ENCODE data around the gene RABL3.

The RABL3 gene

GRCh38 chr3:120648290-120648689 is 94.0 kb downstream of the RABL3 start:
- Histone ChIP-seq H3K9me3 (ENCODE audit: insufficient read depth, low read depth, low read length) (no peaks in the 10 kb centered on the region), H2AFZ (ENCODE audit: low read length) (no peak overlapping the region), H3K27me3 (ENCODE audit: insufficient read depth, low read length, poor library complexity, severe bottlenecking) (no peaks in the 10 kb centered on the region), H3K9ac (ENCODE audit: low read depth, low read length, poor library complexity, severe bottlenecking) (no peak overlapping the region), H3K4me1 (ENCODE audit: insufficient read depth, low read length, poor library complexity, severe bottlenecking) (no peaks in the 10 kb centered on the region), H3K9me2 (replicated peaks; ENCODE audit: low read depth, low read length) (no peaks in the 10 kb centered on the region), H4K20me1 (ENCODE audit: insufficient read depth, low read length, poor library complexity, severe bottlenecking) (no peaks in the 10 kb centered on the region), H3K79me2 (ENCODE audit: insufficient read depth, low read length) (no peaks in the 10 kb centered on the region), H3K4me2 (ENCODE audit: low read depth, low read length, poor library complexity, severe bottlenecking) (no peak overlapping the region), H3F3A (ENCODE audit: low read depth) (no peaks in the 10 kb centered on the region), H3K4me3 (ENCODE audit: low read length, poor library complexity, severe bottlenecking) (no peak overlapping the region), H3K36me3 (ENCODE audit: insufficient read depth, low read length) (no peaks in the 10 kb centered on the region)
- TF ChIP-seq EZH2phosphoT487 (IDR thresholded peaks at IDR 0.05; ENCODE audit: borderline replicate concordance) (no peak), CTCF (conservative IDR thresholded peaks at IDR 0.05; ENCODE audit: low read length) (no peak)

GRCh38 chr3:120646771-120647432 is 95.4 kb downstream of the RABL3 start:
- Histone ChIP-seq H3K4me3 (ENCODE audit: low read length, poor library complexity, severe bottlenecking) (no peak overlapping the region), H3K27me3 (ENCODE audit: insufficient read depth, low read length, poor library complexity, severe bottlenecking) (no peaks in the 10 kb centered on the region), H3K9me2 (replicated peaks; ENCODE audit: low read depth, low read length) (no peaks in the 10 kb centered on the region), H3K79me2 (ENCODE audit: insufficient read depth, low read length) (no peaks in the 10 kb centered on the region), H3K4me1 (ENCODE audit: insufficient read depth, low read length, poor library complexity, severe bottlenecking) (no peaks in the 10 kb centered on the region), H3K4me2 (ENCODE audit: low read depth, low read length, poor library complexity, severe bottlenecking) (no peak overlapping the region), H3F3A (ENCODE audit: low read depth) (no peaks in the 10 kb centered on the region), H4K20me1 (ENCODE audit: insufficient read depth, low read length, poor library complexity, severe bottlenecking) (no peaks in the 10 kb centered on the region), H3K9ac (ENCODE audit: low read depth, low read length, poor library complexity, severe bottlenecking) (no peak overlapping the region), H2AFZ (ENCODE audit: low read length) (no peak overlapping the region), H3K9me3 (ENCODE audit: insufficient read depth, low read depth, low read length) (no peaks in the 10 kb centered on the region), H3K36me3 (ENCODE audit: insufficient read depth, low read length) (no peaks in the 10 kb centered on the region)
- no peak for TF ChIP-seq EZH2phosphoT487 (IDR thresholded peaks at IDR 0.05; ENCODE audit: borderline replicate concordance)
- no peak for TF ChIP-seq CTCF (conservative IDR thresholded peaks at IDR 0.05; ENCODE audit: low read length)

GRCh38 chr3:120645083-120645845 is 97.1 kb downstream of the RABL3 start:
- Histone ChIP-seq H3K9me3 (ENCODE audit: insufficient read depth, low read depth, low read length) (no peaks in the 10 kb centered on the region), H3K4me2 (ENCODE audit: low read depth, low read length, poor library complexity, severe bottlenecking) (no peak overlapping the region), H2AFZ (ENCODE audit: low read length) (no peak overlapping the region), H3K79me2 (ENCODE audit: insufficient read depth, low read length) (no peaks in the 10 kb centered on the region), H3K36me3 (ENCODE audit: insufficient read depth, low read length) (no peaks in the 10 kb centered on the region), H4K20me1 (ENCODE audit: insufficient read depth, low read length, poor library complexity, severe bottlenecking) (no peaks in the 10 kb centered on the region), H3K9ac (ENCODE audit: low read depth, low read length, poor library complexity, severe bottlenecking) (no peak overlapping the region), H3K4me1 (ENCODE audit: insufficient read depth, low read length, poor library complexity, severe bottlenecking) (no peaks in the 10 kb centered on the region), H3K4me3 (ENCODE audit: low read length, poor library complexity, severe bottlenecking) (no peak overlapping the region), H3K27me3 (ENCODE audit: insufficient read depth, low read length, poor library complexity, severe bottlenecking) (no peaks in the 10 kb centered on the region), H3F3A (ENCODE audit: low read depth) (no peaks in the 10 kb centered on the region), H3K9me2 (replicated peaks; ENCODE audit: low read depth, low read length) (no peaks in the 10 kb centered on the region)
- TF ChIP-seq EZH2phosphoT487 (IDR thresholded peaks at IDR 0.05; ENCODE audit: borderline replicate concordance) (no peak), CTCF (conservative IDR thresholded peaks at IDR 0.05; ENCODE audit: low read length) (no peak)
